ENCODE measurements around the gene REEP3.
"Not testable (repeated sequence)": the region's sequence is repeated elsewhere in the genome, so short reads cannot be mapped to it uniquely, and the experiment has no call there.

Gene REEP3

GRCh38 chr10:63497321-63497720 lies 23.9 kb upstream of the REEP3 start:
- H3K4me3 Mint-ChIP-seq = no peak overlapping the region
- CTCF ChIA-PET = no interaction called here

DNA sequence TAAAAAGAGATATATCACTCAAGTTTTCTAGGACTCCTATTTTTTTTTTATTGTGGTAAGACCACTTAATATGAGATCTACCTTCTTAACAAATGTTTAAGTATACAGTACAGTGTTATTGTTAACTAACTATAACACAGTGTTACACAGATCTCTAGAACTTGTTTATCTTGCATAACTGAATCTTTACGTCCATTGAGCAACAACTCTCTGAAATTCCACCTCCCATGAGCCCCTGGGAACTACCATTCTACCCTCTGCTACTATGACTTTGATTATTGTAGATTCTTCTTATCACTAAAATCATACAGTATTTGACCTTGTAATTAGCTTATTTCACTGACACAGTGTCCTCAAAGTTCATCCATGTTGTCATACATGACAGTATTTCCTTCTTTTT lies 22.5 kb upstream of the REEP3 start:
- DNase-seq = no peak
- Mint-ChIP-seq H3K27ac (no peak overlapping the region), H3K4me3 (no peak overlapping the region), H3K9me3 (no peaks in the 10 kb centered on the region), H3K4me1 (no peaks in the 10 kb centered on the region), H3K36me3 (peaks cover 6% of the 10 kb centered on the region), H3K27me3 (no peaks in the 10 kb centered on the region)
- CTCF ChIA-PET = no interaction called here

More at GRCh38 chr10:63497321-63497720, 23.9 kb upstream of the REEP3 start:
- Mint-ChIP-seq H3K27ac (no peak overlapping the region), H3K4me1 (no peaks in the 10 kb centered on the region), H3K36me3 (peaks cover 6% of the 10 kb centered on the region), H3K27me3 (no peaks in the 10 kb centered on the region), H3K9me3 (no peaks in the 10 kb centered on the region)
- no peak for DNase-seq

GRCh38 chr10:63500551-63500950 lies 20.6 kb upstream of the REEP3 start:
- DNase-seq, H3K36me3 Mint-ChIP-seq, H3K4me1 Mint-ChIP-seq, H3K9me3 Mint-ChIP-seq, H3K27me3 Mint-ChIP-seq, H3K4me3 Mint-ChIP-seq, H3K27ac Mint-ChIP-seq: not testable (repeated sequence)
- CTCF ChIA-PET = interaction anchor here (1.0 kb wide), 1 partner anchor 25 kb away, joined by 3 read pairs; no protein-coding TSS in a partner anchor

GRCh38 chr10:63501954-63502353 lies 19.2 kb upstream of the REEP3 start:
- DNase-seq = no peak
- H3K9me3 Mint-ChIP-seq = no peaks in the 10 kb centered on the region
- H3K4me1 Mint-ChIP-seq = no peaks in the 10 kb centered on the region
- peaks cover 5% of the 10 kb centered on the region for H3K36me3 Mint-ChIP-seq
- H3K27ac Mint-ChIP-seq = no peak overlapping the region
- no peak overlapping the region for H3K4me3 Mint-ChIP-seq
- CTCF ChIA-PET = interaction anchor here (0.6 kb wide), 1 partner anchor 46 kb away, joined by 3 read pairs; no protein-coding TSS in a partner anchor
- H3K27me3 Mint-ChIP-seq = no peaks in the 10 kb centered on the region

GRCh38 chr10:63502832-63503231 lies 18.4 kb upstream of the REEP3 start:
- CTCF ChIA-PET = no interaction called here
- Mint-ChIP-seq H3K4me1 (no peaks in the 10 kb centered on the region), H3K4me3 (no peak overlapping the region), H3K36me3 (peaks cover 5% of the 10 kb centered on the region), H3K9me3 (no peaks in the 10 kb centered on the region), H3K27me3 (no peaks in the 10 kb centered on the region), H3K27ac (no peak overlapping the region)
- no peak for DNase-seq

GRCh38 chr10:63503395-63503794 lies 17.8 kb upstream of the REEP3 start:
- no peak overlapping the region for H3K27ac Mint-ChIP-seq
- no peak for DNase-seq
- no peaks in the 10 kb centered on the region for H3K27me3 Mint-ChIP-seq
- H3K4me1 Mint-ChIP-seq = no peaks in the 10 kb centered on the region
- H3K4me3 Mint-ChIP-seq = no peak overlapping the region
- CTCF ChIA-PET = no interaction called here
- peaks cover 8% of the 10 kb centered on the region for H3K36me3 Mint-ChIP-seq
- no peaks in the 10 kb centered on the region for H3K9me3 Mint-ChIP-seq

DNA sequence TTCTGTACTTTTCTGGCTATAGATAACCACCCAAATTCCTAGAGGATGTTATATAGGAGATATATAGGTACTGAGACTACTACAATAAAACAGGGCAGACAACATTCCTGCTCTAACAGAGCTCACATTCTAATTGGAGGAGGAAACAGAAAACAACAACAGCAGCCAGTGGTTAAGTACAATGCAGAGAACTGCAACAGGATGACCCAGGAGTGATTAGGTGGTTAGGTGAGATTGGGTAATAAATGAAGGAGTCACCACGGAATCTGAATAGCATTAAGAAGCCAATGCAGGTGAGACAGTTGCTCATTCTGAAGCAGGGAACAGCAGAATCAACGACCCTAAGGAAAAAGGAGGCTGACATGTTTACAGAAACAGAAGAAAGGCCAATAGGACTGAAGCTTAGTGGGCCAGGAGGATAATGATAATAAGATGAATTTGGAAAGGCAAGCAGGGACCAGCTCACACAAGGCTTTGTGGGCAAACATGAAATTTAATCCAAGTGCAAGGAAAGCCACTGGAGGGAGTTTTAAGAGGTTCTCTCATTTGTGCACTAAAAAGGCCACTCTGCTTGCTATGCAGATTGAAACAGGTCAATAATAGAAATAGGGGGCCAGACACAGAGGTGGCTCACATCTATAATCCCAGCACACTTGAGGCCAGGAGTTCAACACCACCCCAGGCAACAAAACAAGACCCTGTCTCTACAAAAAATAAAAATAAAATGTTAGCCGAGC lies 16.9 kb upstream of the REEP3 start:
- Mint-ChIP-seq H3K4me1 (no peaks in the 10 kb centered on the region), H3K9me3 (no peaks in the 10 kb centered on the region), H3K4me3 (no peak overlapping the region), H3K27ac (no peak overlapping the region), H3K27me3 (no peaks in the 10 kb centered on the region), H3K36me3 (peaks cover 7% of the 10 kb centered on the region)
- no peak for DNase-seq
- CTCF ChIA-PET = no interaction called here

- H3K27me3 Mint-ChIP-seq = no peaks in the 10 kb centered on the region
- peaks cover 5% of the 10 kb centered on the region for H3K36me3 Mint-ChIP-seq
- no peaks in the 10 kb centered on the region for H3K9me3 Mint-ChIP-seq
- CTCF ChIA-PET = no interaction called here
- H3K4me1 Mint-ChIP-seq = no peaks in the 10 kb centered on the region
- no peak overlapping the region for H3K27ac Mint-ChIP-seq
- no peak for DNase-seq
- H3K4me3 Mint-ChIP-seq = no peak overlapping the region
These were observed 15.6 kb upstream of the REEP3 start for GRCh38 chr10:63505562-63505961.

- Mint-ChIP-seq H3K4me1 (no peaks in the 10 kb centered on the region), H3K27me3 (no peaks in the 10 kb centered on the region), H3K36me3 (peaks cover 5% of the 10 kb centered on the region), H3K27ac (no peak overlapping the region), H3K9me3 (no peaks in the 10 kb centered on the region), H3K4me3 (no peak overlapping the region)
- CTCF ChIA-PET = no interaction called here
- no peak for DNase-seq
These were observed 14.6 kb upstream of the REEP3 start for GRCh38 chr10:63506554-63506953.

DNA sequence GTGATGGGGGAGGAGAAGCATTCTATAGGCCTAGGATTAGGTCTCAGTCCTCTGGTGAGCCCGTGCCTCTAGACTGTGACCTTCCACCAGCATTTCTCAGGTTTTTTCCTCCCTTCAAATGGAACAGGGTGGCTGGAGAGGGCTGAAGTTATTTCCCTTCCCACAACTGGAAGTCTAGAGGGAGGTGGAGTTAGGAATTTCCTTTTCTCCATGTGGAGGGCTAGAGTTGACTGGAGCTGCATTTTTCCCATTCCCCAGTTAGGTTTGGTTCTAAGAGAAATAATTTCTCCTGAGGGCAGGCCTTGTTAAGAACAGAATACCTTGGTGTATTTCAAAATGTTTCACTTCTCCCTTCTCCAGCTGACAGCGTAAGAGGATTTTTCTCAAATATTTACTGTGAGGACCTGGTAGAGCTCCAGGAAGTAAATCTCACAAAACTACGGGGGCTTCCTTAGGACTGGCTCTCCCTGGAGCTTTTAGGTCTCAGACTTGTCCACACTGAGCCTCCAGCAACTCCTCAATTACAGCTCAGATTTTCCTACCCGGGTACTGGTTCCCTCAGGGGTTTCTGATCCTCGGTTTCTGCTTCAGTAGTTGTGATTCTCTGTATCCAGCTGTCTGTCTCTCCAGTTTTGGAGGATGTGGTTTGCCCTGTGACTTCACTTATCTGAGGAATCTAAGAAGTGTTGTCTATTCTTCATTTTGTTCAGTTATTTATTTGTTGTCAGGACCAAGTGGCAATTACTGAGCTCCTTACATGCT lies 6.0 kb upstream of the REEP3 start:
- Mint-ChIP-seq H3K4me3 (peak overlapping the region; percentile 20), H3K9me3 (peaks cover 12% of the 10 kb centered on the region), H3K36me3 (peaks cover 31% of the 10 kb centered on the region), H3K27me3 (no peaks in the 10 kb centered on the region), H3K27ac (peak overlapping the region; percentile 24), H3K4me1 (peaks cover 63% of the 10 kb centered on the region)
- CTCF ChIA-PET = interaction anchor here (0.8 kb wide), 1 partner anchor 299 kb away, joined by 3 read pairs; no protein-coding TSS in a partner anchor
- DNase-seq = peak; percentile 32

DNA sequence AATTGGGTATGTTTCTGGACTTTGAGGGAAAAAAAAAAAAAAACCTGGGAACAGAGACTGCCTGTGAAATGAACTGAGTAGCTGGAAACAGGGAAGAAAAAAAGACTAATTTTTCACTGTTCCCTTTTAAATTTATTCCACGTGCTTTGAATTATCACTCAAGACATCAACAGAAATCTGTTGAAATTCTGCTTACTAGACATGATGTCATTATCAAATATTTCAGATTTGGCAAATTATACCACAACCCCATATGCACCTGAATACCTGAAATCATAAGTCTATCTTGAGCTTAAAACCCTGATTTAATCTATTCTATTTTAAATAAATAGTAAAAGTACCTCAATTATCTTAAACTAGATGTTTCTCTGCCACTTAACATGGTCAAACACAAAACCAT lies 5.0 kb upstream of the REEP3 start:
- no peak overlapping the region for H3K4me3 Mint-ChIP-seq
- peaks cover 70% of the 10 kb centered on the region for H3K4me1 Mint-ChIP-seq

DNA sequence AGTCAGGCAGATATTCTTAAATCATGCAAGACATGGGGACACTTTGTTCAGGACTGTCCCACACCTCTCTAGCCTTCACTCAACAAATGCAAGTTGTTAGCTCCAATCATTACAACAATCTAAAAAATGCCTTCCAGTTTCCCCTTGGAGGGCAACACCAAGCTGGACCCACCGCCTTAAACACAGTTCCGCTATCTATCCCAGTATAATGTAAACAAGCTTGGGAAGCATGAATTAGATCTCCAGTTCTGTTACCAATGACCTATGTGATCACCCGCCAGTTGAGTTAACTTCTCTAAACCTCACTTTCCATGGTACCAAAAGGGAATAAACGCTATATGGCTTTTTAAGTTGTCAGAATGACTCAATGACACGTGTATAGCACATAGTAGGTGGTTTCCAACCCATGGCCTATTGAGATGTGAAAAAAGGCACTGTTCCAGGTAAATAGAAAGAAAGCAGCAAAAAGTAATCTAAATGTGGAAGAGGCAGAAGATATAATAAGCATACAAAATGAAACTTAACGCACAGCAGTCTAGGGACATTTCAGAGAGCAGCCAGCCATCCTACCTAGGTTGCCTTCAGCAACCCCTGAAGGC lies 2.4 kb upstream of the REEP3 start:
- CTCF ChIA-PET = interaction anchor here (0.8 kb wide), 1 partner anchor 202 kb away, joined by 4 read pairs; no protein-coding TSS in a partner anchor
- no peak overlapping the region for H3K27ac Mint-ChIP-seq
- H3K4me3 Mint-ChIP-seq = no peak overlapping the region
- H3K27me3 Mint-ChIP-seq = no peaks in the 10 kb centered on the region
- no peak for DNase-seq
- H3K9me3 Mint-ChIP-seq = peaks cover 7% of the 10 kb centered on the region
- H3K4me1 Mint-ChIP-seq = peaks cover 80% of the 10 kb centered on the region
- peaks cover 20% of the 10 kb centered on the region for H3K36me3 Mint-ChIP-seq

More for the DNA sequence above, 5.0 kb upstream of the REEP3 start:
- H3K27me3 Mint-ChIP-seq = no peaks in the 10 kb centered on the region
- no peak for DNase-seq
- peaks cover 31% of the 10 kb centered on the region for H3K36me3 Mint-ChIP-seq
- no peak overlapping the region for H3K27ac Mint-ChIP-seq
- CTCF ChIA-PET = interaction anchor here (1.0 to 1.1 kb wide), 2 partner anchors 113 to 342 kb away, joined by 3 read pairs; no protein-coding TSS in a partner anchor
- peaks cover 12% of the 10 kb centered on the region for H3K9me3 Mint-ChIP-seq

GRCh38 chr10:63521416-63522276 lies 445 bp downstream of the REEP3 start:
- peaks cover 61% of the 10 kb centered on the region for H3K4me1 Mint-ChIP-seq
- CTCF ChIA-PET = interaction anchor here (0.6 to 2.0 kb wide), 6 partner anchors 24 to 355 kb away, joined by 3 to 6 read pairs (median 4); no protein-coding TSS in a partner anchor
- H3K27me3 Mint-ChIP-seq = no peaks in the 10 kb centered on the region
- peak; percentile 69 for DNase-seq
- H3K4me3 Mint-ChIP-seq = peak overlapping the region; percentile 78
- no peaks in the 10 kb centered on the region for H3K9me3 Mint-ChIP-seq
- H3K27ac Mint-ChIP-seq = peak overlapping the region; percentile 87
- peaks cover 21% of the 10 kb centered on the region for H3K36me3 Mint-ChIP-seq

Measured in activated naive CD4-positive, alpha-beta T cell treated with anti-CD3 and anti-CD28 coated beads, Interleukin-2, amount 10 ng/mL, durations not matched to agents 7 days and 5 days (primary cell).